ENCODE data around the gene IRX2.
A peak's percentile ranks its signal among the peaks of the same experiment; 100 is the strongest.

IRX2 gene

GRCh38 chr5:2761921-2762488 lies 10.5 kb upstream of the IRX2 start:
- TF ChIP-seq CTCF (IDR thresholded peaks at IDR 0.05; ENCODE audit: low read length) = no peak
- no peak for TF ChIP-seq EZH2 (optimal IDR thresholded peaks at IDR 0.05; ENCODE audit: low read depth, low read length)
- TF ChIP-seq EZH2phosphoT487 (IDR thresholded peaks at IDR 0.05; ENCODE audit: low read length) = no peak
- Histone ChIP-seq H3F3A (ENCODE audit: insufficient read depth, low read length) (peaks cover 20% of the 10 kb centered on the region), H3K4me2 (ENCODE audit: low read depth, low read length) (peak overlapping the region; percentile 88), H3K9ac (ENCODE audit: low read length) (peak overlapping the region; percentile 49), H3K9me2 (replicated peaks; ENCODE audit: insufficient read depth, low read length) (no peaks in the 10 kb centered on the region), H3K9me3 (replicated peaks; ENCODE audit: insufficient read depth, low read length) (0 out of 2 replicates have a peak, but pooled peaks cover 2% of the 10 kb centered on the region), H3K36me3 (replicated peaks; ENCODE audit: insufficient read depth, low read length) (no peaks in the 10 kb centered on the region), H3K27ac (ENCODE audit: low read length) (peak overlapping the region; percentile 95), H3K4me1 (ENCODE audit: low read length) (peaks cover 41% of the 10 kb centered on the region), H2AFZ (ENCODE audit: low read length) (peak overlapping the region; percentile 44), H3K79me2 (ENCODE audit: low read length) (no peaks in the 10 kb centered on the region), H3K4me3 (ENCODE audit: low read length) (peak overlapping the region; percentile 44; the same call in 1 of the 2 replicates), H3K27me3 (replicated peaks; ENCODE audit: insufficient read depth, low read length) (no peaks in the 10 kb centered on the region), H4K20me1 (ENCODE audit: insufficient read depth, low read length) (no peaks in the 10 kb centered on the region)
- no peak for DNase-seq

- no peak overlapping the region for H2AFZ ChIP-seq (ENCODE audit: low read length)
Measured at GRCh38 chr5:2759696-2760461, 8.4 kb upstream of the IRX2 start.

GRCh38 chr5:2759091-2759490 lies 7.6 kb upstream of the IRX2 start:
- DNase-seq = no peak
- Histone ChIP-seq H3K36me3 (replicated peaks; ENCODE audit: insufficient read depth, low read length) (no peaks in the 10 kb centered on the region), H3F3A (ENCODE audit: insufficient read depth, low read length) (peaks cover 20% of the 10 kb centered on the region), H3K27ac (ENCODE audit: low read length) (no peak overlapping the region), H3K9me2 (replicated peaks; ENCODE audit: insufficient read depth, low read length) (no peaks in the 10 kb centered on the region), H3K4me2 (ENCODE audit: low read depth, low read length) (no peak overlapping the region), H4K20me1 (ENCODE audit: insufficient read depth, low read length) (no peaks in the 10 kb centered on the region), H3K79me2 (ENCODE audit: low read length) (no peaks in the 10 kb centered on the region), H3K9ac (ENCODE audit: low read length) (no peak overlapping the region), H2AFZ (ENCODE audit: low read length) (no peak overlapping the region), H3K4me1 (ENCODE audit: low read length) (peaks cover 26% of the 10 kb centered on the region), H3K27me3 (replicated peaks; ENCODE audit: insufficient read depth, low read length) (no peaks in the 10 kb centered on the region), H3K4me3 (ENCODE audit: low read length) (no peak overlapping the region), H3K9me3 (replicated peaks; ENCODE audit: insufficient read depth, low read length) (0 out of 2 replicates have a peak, but pooled peaks cover 2% of the 10 kb centered on the region)
- no peak for TF ChIP-seq EZH2phosphoT487 (IDR thresholded peaks at IDR 0.05; ENCODE audit: low read length)
- no peak for TF ChIP-seq EZH2 (optimal IDR thresholded peaks at IDR 0.05; ENCODE audit: low read depth, low read length)
- TF ChIP-seq CTCF (IDR thresholded peaks at IDR 0.05; ENCODE audit: low read length) = no peak

More at GRCh38 chr5:2759696-2760461, 8.4 kb upstream of the IRX2 start:
- no peak for DNase-seq
- Histone ChIP-seq H3K4me2 (ENCODE audit: low read depth, low read length) (no peak overlapping the region; the same call in 1 of the 2 replicates), H3K36me3 (replicated peaks; ENCODE audit: insufficient read depth, low read length) (no peaks in the 10 kb centered on the region), H3K9me3 (replicated peaks; ENCODE audit: insufficient read depth, low read length) (0 out of 2 replicates have a peak, but pooled peaks cover 2% of the 10 kb centered on the region), H3K27ac (ENCODE audit: low read length) (peak overlapping the region; percentile 95; the same call in 1 of the 2 replicates), H3K4me1 (ENCODE audit: low read length) (peaks cover 29% of the 10 kb centered on the region), H3K4me3 (ENCODE audit: low read length) (no peak overlapping the region), H4K20me1 (ENCODE audit: insufficient read depth, low read length) (no peaks in the 10 kb centered on the region), H3K27me3 (replicated peaks; ENCODE audit: insufficient read depth, low read length) (no peaks in the 10 kb centered on the region), H3K9me2 (replicated peaks; ENCODE audit: insufficient read depth, low read length) (no peaks in the 10 kb centered on the region), H3K9ac (ENCODE audit: low read length) (no peak overlapping the region), H3K79me2 (ENCODE audit: low read length) (no peaks in the 10 kb centered on the region), H3F3A (ENCODE audit: insufficient read depth, low read length) (peaks cover 20% of the 10 kb centered on the region)
- no peak for TF ChIP-seq EZH2 (optimal IDR thresholded peaks at IDR 0.05; ENCODE audit: low read depth, low read length)
- no peak for TF ChIP-seq CTCF (IDR thresholded peaks at IDR 0.05; ENCODE audit: low read length)
- TF ChIP-seq EZH2phosphoT487 (IDR thresholded peaks at IDR 0.05; ENCODE audit: low read length) = no peak
